Activated naive CD4-positive, alpha-beta T cell treated with anti-CD3 and anti-CD28 coated beads, Interleukin-2, amount 50 U/mL, for 72 hours (primary cell): ENCODE results near the gene TSPAN12. TPM values are rescaled to one million over a fixed set of nuclear protein-coding genes. Genes with fewer than 3 reads are reported as not detected.
"Not testable (repeated sequence)": the region's sequence is repeated elsewhere in the genome, so short reads cannot be mapped to it uniquely, and the experiment has no call there.

Source experiments
- ATAC-seq, 2 donors: fragments of 150-1000 bp; cut with Tn5 transposase; 2 replicates each; pipeline ENCODE4 v1.10.0; 2021; ENCODE audit warnings: mild to moderate bottlenecking in 2 of 2, moderate library complexity in 2 of 2
- DNase-seq, 2 donors: peaks; one replicate each; pipeline ENCODE4 v3.0.0; 2021 to 2022; ENCODE audit warnings: low spot score in 2 of 2
- H3K27ac Mint-ChIP-seq, 2 donors: one replicate each; pipeline ENCODE4 v1.8.0; 2022; ENCODE audit warnings: mild to moderate bottlenecking in 2 of 2, mixed read lengths in 2 of 2
- H3K36me3 Mint-ChIP-seq, 2 donors: one replicate each; pipeline ENCODE4 v1.8.0; 2022; ENCODE audit warnings: mixed read lengths in 2 of 2
- H3K9me3 Mint-ChIP-seq, 2 donors: one replicate each; pipeline ENCODE4 v1.8.0; 2022; ENCODE audit warnings: mixed read lengths in 2 of 2
- total RNA-seq, 2 donors: library from RNA; stranded (reverse); gene quantifications; one replicate each; pipeline ENCODE4 v1.2.3, GENCODE V29; 2022

Gene TSPAN12
- total RNA-seq, result not detected

GRCh38 chr7:120857588-120858573 lies at the start of gene TSPAN12:
TSS of gene TSPAN12 (minus strand) at chr7:120858144. CDS start at chr7:120856763, 1,381 bp downstream.
- Mint-ChIP-seq H3K9me3 (no peaks in the 10 kb centered on the region), H3K27ac (no peak within 1 kb of the TSS), H3K36me3 (peaks cover 0 to 11% of the 10 kb centered on the region in 2 donors)
- peak; percentile 85 to 95 for ATAC-seq
- DNase-seq, result peak in 1 of 2 donors; percentile 71

GRCh38 chr7:120898715-120899499 lies 41.0 kb upstream of the TSPAN12 start:
- DNase-seq, result no peak

GRCh38 chr7:120895253-120895652 lies 37.3 kb upstream of the TSPAN12 start:
- H3K9me3 Mint-ChIP-seq, result peaks cover 7 to 13% of the 10 kb centered on the region in 2 donors
- H3K36me3 Mint-ChIP-seq, result peaks cover 9 to 15% of the 10 kb centered on the region in 2 donors
- not testable (repeated sequence) for DNase-seq, ATAC-seq, H3K27ac Mint-ChIP-seq

More at GRCh38 chr7:120898715-120899499, 41.0 kb upstream of the TSPAN12 start:
- Mint-ChIP-seq H3K36me3 (peaks cover 9 to 30% of the 10 kb centered on the region in 2 donors), H3K27ac (no peak overlapping the region), H3K9me3 (peaks cover 12 to 19% of the 10 kb centered on the region in 2 donors)
- ATAC-seq, result no peak

- H3K9me3 Mint-ChIP-seq, H3K36me3 Mint-ChIP-seq, DNase-seq, H3K27ac Mint-ChIP-seq, ATAC-seq: not testable (repeated sequence)
Measured at GRCh38 chr7:120885602-120886001, 27.7 kb upstream of the TSPAN12 start.

- H3K27ac Mint-ChIP-seq, result no peak overlapping the region
- no peaks in the 10 kb centered on the region for H3K36me3 Mint-ChIP-seq
- no peak for DNase-seq
- no peaks in the 10 kb centered on the region for H3K9me3 Mint-ChIP-seq
- no peak for ATAC-seq
Measured at GRCh38 chr7:120877701-120878100, 19.8 kb upstream of the TSPAN12 start.

- DNase-seq (no peak), ATAC-seq (no peak)
- no peaks in the 10 kb centered on the region for H3K9me3 Mint-ChIP-seq
- H3K36me3 Mint-ChIP-seq, result no peaks in the 10 kb centered on the region
- H3K27ac Mint-ChIP-seq, result no peak overlapping the region
Measured at GRCh38 chr7:120876922-120877321, 19.0 kb upstream of the TSPAN12 start.

- DNase-seq, result no peak
- H3K9me3 Mint-ChIP-seq, result no peaks in the 10 kb centered on the region
Measured at GRCh38 chr7:120874722-120875121, 16.8 kb upstream of the TSPAN12 start.

GRCh38 chr7:120874016-120874415 lies 16.1 kb upstream of the TSPAN12 start:
- DNase-seq, result no peak
- Mint-ChIP-seq H3K36me3 (no peaks in the 10 kb centered on the region), H3K9me3 (no peaks in the 10 kb centered on the region), H3K27ac (no peak overlapping the region)
- no peak for ATAC-seq

More at GRCh38 chr7:120874722-120875121, 16.8 kb upstream of the TSPAN12 start:
- Mint-ChIP-seq H3K27ac (no peak overlapping the region), H3K36me3 (no peaks in the 10 kb centered on the region)
- ATAC-seq, result no peak

GRCh38 chr7:120873401-120873800 lies 15.5 kb upstream of the TSPAN12 start:
- Mint-ChIP-seq H3K36me3 (no peaks in the 10 kb centered on the region), H3K27ac (no peak overlapping the region), H3K9me3 (no peaks in the 10 kb centered on the region)
- ATAC-seq, result no peak
- DNase-seq, result no peak

GRCh38 chr7:120869700-120870099 lies 11.8 kb upstream of the TSPAN12 start:
- ATAC-seq, result no peak
- Mint-ChIP-seq H3K36me3 (no peaks in the 10 kb centered on the region), H3K9me3 (no peaks in the 10 kb centered on the region), H3K27ac (no peak overlapping the region)
- DNase-seq, result no peak

- DNase-seq (no peak), ATAC-seq (no peak)
- Mint-ChIP-seq H3K27ac (no peak overlapping the region), H3K9me3 (no peaks in the 10 kb centered on the region), H3K36me3 (no peaks in the 10 kb centered on the region)
Measured at GRCh38 chr7:120867932-120868331, 10.0 kb upstream of the TSPAN12 start.

- DNase-seq (no peak), ATAC-seq (no peak)
- no peaks in the 10 kb centered on the region for H3K9me3 Mint-ChIP-seq
- no peaks in the 10 kb centered on the region for H3K36me3 Mint-ChIP-seq
- H3K27ac Mint-ChIP-seq, result no peak overlapping the region
Measured at GRCh38 chr7:120865191-120865981, 7.4 kb upstream of the TSPAN12 start.

GRCh38 chr7:120864141-120864900 lies 6.4 kb upstream of the TSPAN12 start:
- Mint-ChIP-seq H3K36me3 (no peaks in the 10 kb centered on the region), H3K27ac (no peak overlapping the region), H3K9me3 (no peaks in the 10 kb centered on the region)
- ATAC-seq (no peak), DNase-seq (no peak)

GRCh38 chr7:120862987-120863590 lies 5.1 kb upstream of the TSPAN12 start:
- ATAC-seq (no peak), DNase-seq (no peak)
- Mint-ChIP-seq H3K27ac (no peak overlapping the region), H3K9me3 (no peaks in the 10 kb centered on the region), H3K36me3 (no peaks in the 10 kb centered on the region)

GRCh38 chr7:120860156-120860555 lies 2.2 kb upstream of the TSPAN12 start:
- ATAC-seq, result no peak
- Mint-ChIP-seq H3K9me3 (no peaks in the 10 kb centered on the region), H3K36me3 (peaks cover 0 to 8% of the 10 kb centered on the region in 2 donors), H3K27ac (no peak overlapping the region)
- DNase-seq, result no peak
